ENCODE measurements around the gene PRSS38.
"Not testable (repeated sequence)": the region's sequence is repeated elsewhere in the genome, so short reads cannot be mapped to it uniquely, and the experiment has no call there.

PRSS38 gene

GRCh38 chr1:227844320-227845146 is 29.1 kb downstream of the PRSS38 start:
- DNase-seq (ENCODE audit: low read depth, low spot score), result no peak

DNA sequence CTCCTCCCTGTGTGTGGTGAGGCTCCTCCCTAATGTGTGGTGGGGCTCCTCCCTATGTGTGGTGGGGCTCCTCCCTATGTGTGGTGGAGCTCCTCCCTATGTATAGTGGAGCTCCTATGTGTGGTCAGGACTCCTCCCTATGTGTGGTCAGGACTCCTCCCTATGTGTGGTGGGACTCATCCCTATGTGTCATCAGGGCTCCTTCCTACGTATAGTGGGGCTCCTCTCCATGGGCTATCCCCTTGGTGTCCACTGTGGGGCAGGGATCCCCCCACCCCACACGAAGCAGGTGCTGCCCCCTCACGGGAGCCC is 29.6 kb downstream of the PRSS38 start:
- no peak for DNase-seq (ENCODE audit: low read depth, low spot score)

GRCh38 chr1:227845519-227845918 is 30.0 kb downstream of the PRSS38 start:
- no peak for DNase-seq (ENCODE audit: low read depth, low spot score)

DNA sequence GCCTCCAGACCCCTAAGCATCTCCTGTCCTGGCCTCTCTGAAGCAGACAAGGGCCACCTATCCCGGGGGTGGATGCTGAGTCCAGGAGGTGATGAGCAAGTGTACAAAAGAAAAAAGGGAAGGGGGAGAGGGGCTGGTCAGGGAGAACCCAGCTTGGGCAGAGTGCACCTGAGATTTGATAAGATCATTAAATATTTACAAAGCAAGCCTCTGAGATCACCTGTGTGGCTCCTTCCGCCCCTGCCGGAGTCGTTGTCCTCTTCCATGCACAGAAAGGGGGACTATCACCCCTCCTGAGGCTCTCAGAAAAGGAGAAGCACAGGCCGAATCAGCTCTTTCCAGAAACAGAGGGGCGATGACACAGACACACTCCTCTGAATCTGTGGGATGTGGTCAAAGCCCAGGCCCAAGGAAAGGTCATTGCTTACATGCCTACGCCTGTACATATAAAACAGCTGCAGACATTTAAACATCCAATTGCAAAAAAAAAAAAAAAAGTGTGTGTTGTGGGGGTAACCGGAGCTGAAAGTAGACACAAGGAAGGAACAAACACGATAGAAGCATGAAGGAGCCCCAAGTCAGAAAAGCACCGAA is 30.9 kb downstream of the PRSS38 start:
- DNase-seq (ENCODE audit: low read depth, low spot score), result no peak

- not testable (repeated sequence) for DNase-seq (ENCODE audit: low read depth, low spot score)
These were observed 31.6 kb downstream of the PRSS38 start for GRCh38 chr1:227847046-227847445.

GRCh38 chr1:227848430-227848932 is 33.0 kb downstream of the PRSS38 start:
- no peak for DNase-seq (ENCODE audit: low read depth, low spot score)

DNA sequence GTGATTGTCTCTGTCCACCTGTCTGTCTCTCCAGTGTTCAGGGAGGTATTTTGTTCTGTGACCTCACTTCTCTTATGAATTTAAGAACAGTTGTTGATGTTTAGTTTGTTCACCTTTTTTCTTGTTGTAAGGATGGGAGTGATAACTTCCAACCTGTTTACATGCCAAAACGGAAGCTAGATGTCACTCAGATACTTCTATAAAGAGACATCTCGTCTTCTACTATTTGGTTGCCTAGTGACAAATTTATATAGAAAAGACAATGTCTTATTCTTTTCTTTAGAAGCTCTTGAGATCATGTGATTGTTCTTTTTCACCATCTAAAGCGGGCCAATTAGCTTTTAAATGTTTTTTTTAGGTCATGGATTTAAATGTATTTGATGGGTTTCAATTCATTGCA is 33.8 kb downstream of the PRSS38 start:
- no peak for DNase-seq (ENCODE audit: low read depth, low spot score)

GRCh38 chr1:227854189-227854588 is 38.7 kb downstream of the PRSS38 start:
- DNase-seq (ENCODE audit: low read depth, low spot score), result no peak

DNA sequence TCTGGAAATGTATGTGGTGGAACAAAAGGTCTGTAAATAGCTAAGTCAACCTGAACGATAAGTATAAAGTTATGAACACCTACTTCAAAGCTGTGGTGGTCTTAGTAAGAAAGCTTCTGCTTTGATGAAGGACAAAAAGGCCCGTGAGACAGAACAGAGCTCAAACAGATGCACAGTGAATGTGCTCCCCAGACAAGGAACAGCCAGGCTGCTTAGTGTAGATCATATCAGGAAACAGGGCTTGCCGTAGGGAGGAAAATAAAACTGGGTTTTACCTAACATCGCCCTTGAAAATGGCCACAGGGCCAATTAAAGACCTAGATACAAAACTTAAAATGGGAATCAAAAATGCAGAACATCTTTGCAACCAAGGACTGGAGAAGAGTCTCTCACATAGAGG is 40.2 kb downstream of the PRSS38 start:
- DNase-seq (ENCODE audit: low read depth, low spot score), result no peak

DNA sequence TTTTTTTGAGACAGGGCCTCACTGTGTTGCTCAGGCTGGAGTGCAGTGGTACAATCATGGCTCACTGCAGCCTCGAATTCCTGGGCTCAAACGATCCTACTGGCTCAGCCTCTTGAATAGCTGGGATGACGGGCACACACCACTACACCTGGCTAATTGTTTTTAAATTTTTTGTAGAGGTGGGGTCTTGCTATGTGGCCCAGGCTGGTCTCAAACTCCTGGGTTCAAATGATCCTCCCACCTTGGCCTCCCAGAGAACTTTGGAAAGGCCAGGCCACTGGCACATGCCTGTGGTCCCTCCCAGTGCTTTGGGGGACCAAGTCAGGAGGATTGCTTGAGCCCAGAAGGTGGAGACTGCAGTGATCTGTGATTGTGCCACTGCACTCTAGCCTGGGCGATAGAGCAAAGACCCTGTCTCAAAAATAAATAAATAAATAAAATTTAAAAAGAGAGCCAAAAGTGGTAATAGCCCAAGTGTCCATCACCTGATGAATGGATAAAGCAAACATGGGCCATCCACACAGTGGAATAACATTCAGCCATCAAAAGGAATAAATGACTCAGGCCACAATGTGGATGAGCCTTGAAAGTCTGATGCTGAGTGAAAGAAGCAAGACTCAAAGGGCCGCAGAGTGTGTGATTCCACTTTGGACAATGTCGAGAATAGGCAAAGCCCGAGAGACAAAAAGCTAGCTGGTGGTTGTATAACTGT is 40.8 kb downstream of the PRSS38 start:
- DNase-seq (ENCODE audit: low read depth, low spot score), result no peak

DNA sequence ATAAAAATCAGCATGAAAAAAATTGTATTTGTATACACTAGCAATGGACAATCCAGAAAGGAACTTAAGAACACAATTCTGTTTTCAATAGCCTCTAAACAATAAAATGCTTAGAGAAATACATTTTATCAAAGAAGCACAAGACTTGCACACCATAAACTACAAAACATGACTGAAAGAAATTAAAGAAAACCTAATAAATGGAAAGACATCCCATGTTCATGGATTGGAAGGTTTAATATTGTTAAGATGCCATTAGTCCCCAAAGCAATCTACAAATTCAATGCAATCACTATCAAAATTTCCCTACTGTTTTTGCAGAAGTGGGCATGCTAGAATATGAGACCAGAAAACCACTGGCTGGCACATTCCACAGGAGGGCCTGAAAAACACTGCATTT is 49.4 kb downstream of the PRSS38 start:
- DNase-seq (ENCODE audit: low read depth, low spot score), result no peak

DNA sequence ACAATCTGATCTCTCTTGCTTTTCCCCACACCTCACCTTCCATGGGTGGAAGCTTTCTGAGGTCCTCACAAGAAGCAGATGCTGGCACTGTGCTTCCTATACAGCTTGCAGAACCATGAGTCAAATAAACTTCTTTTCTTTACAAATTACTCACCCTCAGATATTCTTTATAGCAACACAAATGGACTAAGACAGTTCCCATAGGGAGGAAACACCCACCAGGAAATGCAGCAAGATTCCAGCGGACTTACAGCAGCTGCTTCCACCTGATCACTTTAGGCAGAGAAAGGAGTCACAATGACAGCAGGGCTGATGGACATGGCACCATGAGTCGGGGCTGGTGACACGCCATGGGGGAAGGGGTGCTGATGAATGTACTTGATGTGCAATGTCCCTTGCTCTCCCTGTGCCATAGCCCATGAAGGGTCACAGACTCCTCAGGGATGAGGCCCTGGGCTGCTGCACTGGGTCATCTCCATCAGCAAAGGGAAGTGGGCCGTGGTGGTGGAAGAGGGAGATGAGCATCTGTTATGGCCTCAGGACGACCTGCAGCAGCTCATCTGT is 53.9 kb downstream of the PRSS38 start:
- no peak for DNase-seq (ENCODE audit: low read depth, low spot score)

- DNase-seq (ENCODE audit: low read depth, low spot score), result no peak
These were observed 54.4 kb downstream of the PRSS38 start for GRCh38 chr1:227869851-227870305.

- DNase-seq (ENCODE audit: low read depth, low spot score), result no peak
These were observed 54.9 kb downstream of the PRSS38 start for GRCh38 chr1:227870366-227870765.

DNA sequence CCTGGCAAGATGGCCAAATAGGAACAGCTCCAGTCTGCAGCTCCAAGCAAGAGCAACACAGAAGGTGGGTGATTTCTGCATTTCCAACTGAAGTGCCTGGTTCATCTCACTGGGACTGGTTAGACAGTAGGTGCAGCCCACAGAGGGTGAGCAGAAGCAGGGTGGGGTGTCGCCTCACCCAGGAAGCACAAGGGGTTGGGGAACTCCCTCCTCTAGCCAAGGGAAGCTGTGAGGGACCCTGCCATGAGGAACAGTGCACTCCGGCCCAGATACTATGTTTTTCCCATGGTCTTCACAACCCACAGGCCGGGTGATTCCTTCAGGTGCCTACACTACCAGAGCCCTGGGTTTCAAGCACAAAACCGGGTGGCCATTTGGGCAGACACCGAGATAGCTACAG is 56.4 kb downstream of the PRSS38 start:
- not testable (repeated sequence) for DNase-seq (ENCODE audit: low read depth, low spot score)

DNA sequence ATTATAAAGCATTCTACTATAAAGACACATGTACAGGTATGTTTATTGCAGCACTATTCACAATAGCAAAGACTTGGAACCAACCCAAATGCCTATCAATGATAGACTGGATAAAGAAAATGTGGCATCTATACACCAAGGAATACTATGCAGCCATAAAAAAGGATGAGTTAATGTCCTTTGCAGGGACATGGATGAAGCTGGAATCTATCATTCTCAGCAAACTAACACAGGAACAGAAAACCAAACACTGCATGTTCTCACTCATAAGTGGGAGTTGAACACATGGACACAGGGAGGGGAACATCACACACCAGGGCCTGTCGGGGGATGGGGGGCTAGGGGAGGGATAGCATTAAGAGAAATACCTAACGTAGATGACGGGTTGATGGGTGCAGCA is 62.3 kb downstream of the PRSS38 start:
- DNase-seq (ENCODE audit: low read depth, low spot score), result not testable (repeated sequence)

- DNase-seq (ENCODE audit: low read depth, low spot score), result no peak
These were observed 65.0 kb downstream of the PRSS38 start for GRCh38 chr1:227880342-227880924.

DNA sequence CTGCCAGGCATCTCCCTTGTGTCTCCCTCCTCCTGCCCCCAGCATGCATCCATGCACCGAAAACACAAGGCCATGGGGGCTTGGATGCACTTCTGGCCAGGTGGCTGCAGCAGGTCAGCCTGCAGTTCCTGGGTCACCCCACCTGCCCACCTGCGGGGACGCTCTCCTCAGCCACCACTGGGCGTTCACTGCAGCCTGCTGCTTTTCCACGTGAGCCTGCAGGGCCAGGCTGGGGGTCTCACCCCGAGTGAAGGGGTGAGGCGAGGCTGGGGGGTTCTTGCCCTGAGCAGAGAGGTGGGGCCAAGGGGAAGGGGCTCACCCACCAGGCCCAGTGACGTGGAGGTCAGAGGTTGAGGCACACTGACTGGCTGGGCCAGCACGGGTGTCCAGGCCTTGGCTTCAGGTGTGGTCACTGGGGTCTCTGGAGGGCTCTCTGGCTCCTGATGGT is 67.6 kb downstream of the PRSS38 start:
- DNase-seq (ENCODE audit: low read depth, low spot score), result no peak

- DNase-seq (ENCODE audit: low read depth, low spot score), result no peak
These were observed 68.3 kb downstream of the PRSS38 start for GRCh38 chr1:227883641-227884301.

DNA sequence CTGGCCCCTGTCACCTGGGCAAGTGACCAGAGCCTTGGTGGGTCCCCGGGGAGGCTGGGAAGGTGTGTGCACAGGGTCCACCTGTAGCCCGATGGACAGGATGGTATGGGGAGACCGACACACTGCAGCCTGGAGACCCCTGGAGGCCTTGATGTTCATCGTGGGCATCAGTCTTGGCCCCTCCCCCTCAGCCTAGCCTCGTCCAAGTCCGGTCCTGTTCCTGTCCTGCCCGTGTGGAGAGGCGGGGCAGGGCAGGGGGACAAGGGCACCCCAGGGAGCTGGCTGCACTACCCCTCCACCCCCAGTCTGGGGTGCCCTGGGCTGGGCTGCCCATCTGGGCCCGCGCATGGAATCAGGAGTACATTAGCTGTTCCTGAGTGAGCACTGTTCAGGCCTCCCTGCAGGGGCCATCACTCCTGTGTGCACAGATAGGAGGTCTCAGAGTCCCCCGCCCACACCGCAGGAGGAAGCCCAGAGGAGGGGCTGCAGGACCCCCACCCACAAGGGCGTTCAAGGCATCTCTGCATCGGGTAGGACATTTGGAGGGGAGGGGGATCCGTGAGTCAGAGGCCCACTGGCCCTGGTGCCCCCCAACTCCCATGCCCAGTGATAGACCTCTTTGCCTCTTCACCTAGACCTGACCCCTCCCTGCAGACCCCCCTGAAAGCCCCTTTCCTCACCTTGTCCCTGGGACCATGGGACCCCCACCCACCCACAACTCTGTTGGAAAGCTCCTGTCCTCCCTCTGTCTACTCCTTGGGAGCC is 69.1 kb downstream of the PRSS38 start:
- no peak for DNase-seq (ENCODE audit: low read depth, low spot score)
